Hematopoietic multipotent progenitor cell (in vitro differentiated cells): Measurements from ENCODE around the gene SRSF12. TPM values are rescaled to one million over a fixed set of nuclear protein-coding genes. Genes with fewer than 3 reads are reported as not detected.
A peak's percentile ranks its signal among the peaks of the same experiment; 100 is the strongest.

ENCODE experiments used
- DNase-seq, 3 donors: peaks; one replicate each; pipeline ENCODE4 v3.0.0-alpha.2; 2011 to 2015; ENCODE audit warnings: low read depth in 2 of 3, low spot score in 2 of 3
- total RNA-seq: library from RNA; depleted of rRNA; stranded (reverse); fragments of >200 nt; gene quantifications from one replicate; pipeline ENCODE4 v1.2.3, GENCODE V29; 2012

SRSF12 gene
- total RNA-seq, 1 donor, result 0.81 TPM

DNA sequence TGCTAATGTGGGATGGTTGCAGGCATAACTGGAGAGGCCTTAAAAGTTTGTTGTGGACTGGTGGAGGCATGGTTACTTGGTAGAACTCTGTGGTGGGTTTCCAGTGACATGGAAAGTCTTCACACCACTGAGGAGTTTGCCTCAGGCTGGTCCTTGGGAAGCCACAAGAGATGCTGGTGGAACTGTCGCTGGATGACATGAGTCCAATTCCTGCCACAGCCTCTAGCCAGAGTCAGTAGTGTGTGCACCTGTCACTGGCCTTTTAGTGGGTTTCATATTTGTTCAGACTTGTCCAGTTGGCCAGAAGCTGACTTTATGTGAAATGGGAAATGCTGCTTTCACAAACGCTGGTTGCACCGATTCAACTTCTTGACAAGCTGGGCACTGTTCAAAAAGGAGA lies 13.7 kb upstream of the SRSF12 start:
- no peak for DNase-seq

DNA sequence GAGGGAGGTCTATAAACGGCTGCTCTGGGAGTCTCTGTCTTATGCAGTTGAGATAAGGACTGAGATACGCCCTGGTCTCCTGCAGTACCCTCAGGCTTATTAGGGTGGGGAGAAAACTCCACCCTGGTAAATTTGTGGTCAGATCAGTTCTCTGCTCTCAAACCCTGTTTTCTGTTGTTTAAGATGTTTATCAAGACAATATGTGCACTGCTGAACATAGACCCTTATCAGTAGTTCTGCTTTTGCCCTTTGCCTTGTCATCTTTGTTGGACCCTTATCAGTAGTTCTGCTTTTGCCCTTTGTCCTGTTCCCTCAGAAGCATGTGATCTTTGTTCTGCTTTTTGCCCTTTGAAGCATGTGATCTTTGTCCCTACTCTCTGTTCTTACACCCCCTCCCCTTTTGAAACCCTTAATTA lies 10.4 kb upstream of the SRSF12 start:
- DNase-seq, result peak in 1 of 3 donors; percentile 31

DNA sequence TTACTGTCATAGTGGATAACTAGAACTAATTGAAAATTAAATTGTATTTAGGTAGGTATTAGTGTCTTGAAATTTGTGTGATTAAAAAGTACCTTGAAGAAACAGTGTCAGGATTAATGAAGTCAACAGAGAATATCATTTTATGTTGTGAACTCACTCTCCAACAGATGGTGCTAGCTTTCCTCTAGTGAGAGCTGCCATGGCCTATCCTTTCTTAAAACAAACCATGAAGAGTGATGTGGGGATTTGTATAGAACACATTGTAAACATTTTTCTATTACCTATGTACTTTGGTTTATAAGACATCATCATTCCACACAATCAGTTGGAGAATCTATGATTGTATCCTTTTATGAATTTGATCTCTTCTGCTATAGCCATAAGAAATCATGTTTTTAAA lies 4.8 kb upstream of the SRSF12 start:
- peak in 2 of 3 donors; percentile 43 to 71 for DNase-seq

DNA sequence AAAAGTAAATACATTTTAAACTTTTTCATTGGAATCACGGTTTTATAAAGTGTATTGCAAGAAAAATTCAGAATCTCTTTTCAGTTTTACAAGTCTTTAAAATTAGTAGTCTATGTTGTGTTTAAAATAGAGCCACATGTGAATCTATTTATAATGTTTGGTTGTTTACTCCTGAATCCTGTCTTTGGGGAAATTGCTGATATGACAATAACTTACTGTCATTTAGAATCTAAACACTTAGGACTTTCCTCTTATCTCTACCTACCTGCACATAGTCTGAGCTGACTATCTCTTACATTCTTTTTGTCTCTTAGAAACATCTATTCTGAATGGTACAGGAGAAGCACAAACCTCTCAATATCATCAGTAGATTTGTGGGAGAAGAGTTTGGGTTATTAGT lies 4.1 kb upstream of the SRSF12 start:
- DNase-seq, result no peak

DNA sequence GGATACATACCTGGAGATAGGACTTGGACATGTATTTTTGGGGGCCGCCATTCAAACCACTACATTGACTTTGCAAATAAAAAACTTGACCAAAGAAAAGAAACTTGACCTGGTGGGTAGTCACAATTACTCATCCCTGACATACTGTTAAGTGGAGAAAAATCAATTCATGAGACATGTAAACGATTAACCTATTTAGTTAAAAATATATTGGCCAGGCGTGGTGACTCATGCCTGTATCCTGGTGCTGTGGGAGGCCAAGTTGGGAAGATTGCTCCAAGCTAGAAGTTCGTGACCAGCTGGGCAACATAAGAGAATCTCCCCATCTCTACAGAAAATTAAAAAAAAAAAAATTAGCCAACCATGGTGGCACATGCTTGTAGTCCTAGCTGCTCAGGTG lies 2.5 kb upstream of the SRSF12 start:
- no peak for DNase-seq

DNA sequence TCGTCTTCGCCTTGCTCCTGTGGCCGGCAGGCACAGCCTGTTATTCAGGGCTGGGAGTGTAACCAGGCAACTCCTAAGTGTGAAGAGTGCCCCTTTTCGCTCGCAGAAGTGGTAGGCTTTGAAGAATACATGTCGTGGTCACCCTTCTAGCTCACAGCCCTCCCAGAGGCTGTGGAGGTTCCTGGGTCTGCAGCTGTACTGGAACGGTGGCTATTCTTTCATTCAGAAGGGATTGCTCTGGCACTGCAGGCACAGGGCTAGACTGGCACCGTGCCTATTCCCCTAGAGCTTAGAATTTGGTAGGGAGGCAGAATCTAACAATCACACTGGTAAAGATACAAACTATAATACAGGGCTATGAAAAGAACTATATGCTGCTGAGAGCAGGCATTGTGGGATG lies 1.1 kb upstream of the SRSF12 start:
- DNase-seq, result peak in 1 of 3 donors; percentile 5

DNA sequence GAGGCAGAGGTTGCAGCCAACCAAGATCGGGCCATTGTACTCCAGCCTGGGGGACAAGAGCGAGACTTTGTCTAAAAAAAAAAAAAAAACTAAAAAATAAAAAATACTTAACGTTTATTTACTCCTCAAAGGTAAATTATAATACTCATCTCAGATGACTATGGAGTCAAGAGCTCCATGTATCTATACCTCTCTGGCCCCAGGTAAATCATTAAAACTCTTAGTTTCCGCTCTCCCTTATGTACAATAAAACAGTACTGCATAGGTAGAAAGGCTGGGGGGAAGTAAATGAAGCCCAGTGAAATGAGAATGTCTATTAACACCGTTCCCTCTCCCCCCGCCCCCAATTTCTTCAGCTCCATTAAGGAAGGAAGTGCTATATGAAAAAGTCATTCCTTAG lies 1.2 kb downstream of the SRSF12 start:
- no peak for DNase-seq

DNA sequence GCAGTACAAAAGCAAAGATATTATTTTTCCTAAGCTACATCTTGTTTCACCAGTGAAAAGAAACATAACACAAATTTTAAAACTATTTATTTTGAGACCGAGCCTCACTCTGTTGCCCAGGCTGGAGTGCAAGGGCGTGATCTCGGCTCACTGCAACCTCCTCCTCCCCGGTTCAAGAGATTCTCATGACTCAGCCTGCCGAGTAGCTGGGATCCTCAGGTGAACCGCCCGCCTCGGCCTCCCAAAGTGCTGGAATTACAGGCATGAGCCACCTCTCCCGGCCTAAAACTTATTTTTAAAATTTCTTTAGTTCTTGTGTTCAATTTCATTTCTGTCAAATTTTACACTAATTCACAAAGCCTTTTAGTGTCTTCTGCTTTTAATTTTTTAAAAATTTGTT lies 5.9 kb downstream of the SRSF12 start:
- DNase-seq, result no peak

DNA sequence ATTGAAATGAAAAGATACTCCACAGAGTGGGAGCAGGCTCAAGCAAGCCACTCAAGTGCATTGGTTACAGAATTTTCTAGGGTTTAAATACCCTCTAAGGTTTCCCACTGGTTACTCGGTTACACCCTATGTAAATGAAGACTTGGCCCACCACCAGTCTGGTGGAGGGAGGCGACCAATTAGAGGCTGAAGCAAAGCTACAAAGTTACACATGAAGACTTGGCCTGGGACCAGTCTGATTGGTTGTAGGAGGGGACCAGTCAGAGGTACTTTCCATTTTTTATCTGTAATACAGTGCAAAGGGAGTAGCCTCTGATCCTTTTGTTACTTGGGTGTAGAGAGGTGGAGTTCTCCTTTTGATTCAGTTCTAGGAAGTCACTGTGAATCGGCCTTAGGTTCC lies 7.6 kb downstream of the SRSF12 start:
- no peak for DNase-seq

DNA sequence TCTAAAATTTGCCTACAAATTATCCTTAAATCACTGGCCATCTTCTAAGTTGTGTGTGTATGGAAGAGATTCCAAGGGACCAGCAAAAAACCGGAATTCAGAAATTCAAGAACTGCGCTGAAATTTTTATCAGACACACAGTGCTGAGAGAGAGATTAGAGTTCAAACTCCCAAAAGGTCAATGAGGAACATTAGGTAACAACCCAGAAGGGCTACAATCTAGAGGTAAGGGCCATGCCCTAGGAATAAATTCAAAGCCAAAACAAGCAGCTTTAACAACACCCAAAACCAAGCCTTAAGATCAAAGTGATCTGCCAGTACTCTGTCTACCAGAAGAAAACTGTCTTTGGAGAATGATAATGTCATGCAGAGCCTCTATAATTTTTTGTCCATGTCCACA lies 17.8 kb downstream of the SRSF12 start:
- no peak for DNase-seq

DNA sequence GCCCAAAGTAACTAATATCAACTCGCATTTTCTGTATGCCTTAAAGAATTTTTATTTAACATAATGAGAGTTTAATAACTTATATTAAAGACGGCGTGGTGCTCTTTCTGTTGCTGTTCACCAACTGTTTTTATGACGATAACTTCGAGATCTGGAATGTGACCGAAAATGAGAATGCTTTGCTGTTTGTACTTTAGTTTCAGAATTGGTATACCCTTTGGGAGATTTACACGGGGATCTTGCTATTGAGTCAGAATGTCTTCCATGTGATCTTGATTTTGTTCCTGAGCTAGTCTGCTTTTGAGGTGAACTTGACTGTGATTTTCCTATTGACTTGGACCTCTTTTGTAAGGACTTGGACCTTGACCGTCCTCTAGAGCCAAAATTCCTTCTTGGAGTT lies 19.4 kb downstream of the SRSF12 start:
- DNase-seq, result no peak

DNA sequence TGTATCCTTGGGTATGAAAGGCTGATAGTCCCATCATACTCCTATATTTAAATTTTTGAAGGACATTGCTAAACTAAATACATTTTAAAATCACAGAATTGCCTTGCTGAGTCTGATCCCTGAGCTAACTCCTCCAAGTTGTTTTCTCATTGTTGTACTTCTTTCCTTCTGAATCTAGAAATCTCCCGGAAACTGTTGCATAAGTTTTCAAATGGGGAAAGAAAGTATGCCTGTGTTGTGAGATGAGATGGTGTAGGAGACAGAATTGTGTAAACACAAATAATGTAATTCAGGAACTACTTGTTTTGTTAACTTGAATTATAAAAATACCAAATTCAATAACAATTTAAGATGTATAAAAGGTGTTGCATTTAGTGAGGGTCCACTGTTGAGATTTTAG lies 30.0 kb downstream of the SRSF12 start:
- no peak for DNase-seq

DNA sequence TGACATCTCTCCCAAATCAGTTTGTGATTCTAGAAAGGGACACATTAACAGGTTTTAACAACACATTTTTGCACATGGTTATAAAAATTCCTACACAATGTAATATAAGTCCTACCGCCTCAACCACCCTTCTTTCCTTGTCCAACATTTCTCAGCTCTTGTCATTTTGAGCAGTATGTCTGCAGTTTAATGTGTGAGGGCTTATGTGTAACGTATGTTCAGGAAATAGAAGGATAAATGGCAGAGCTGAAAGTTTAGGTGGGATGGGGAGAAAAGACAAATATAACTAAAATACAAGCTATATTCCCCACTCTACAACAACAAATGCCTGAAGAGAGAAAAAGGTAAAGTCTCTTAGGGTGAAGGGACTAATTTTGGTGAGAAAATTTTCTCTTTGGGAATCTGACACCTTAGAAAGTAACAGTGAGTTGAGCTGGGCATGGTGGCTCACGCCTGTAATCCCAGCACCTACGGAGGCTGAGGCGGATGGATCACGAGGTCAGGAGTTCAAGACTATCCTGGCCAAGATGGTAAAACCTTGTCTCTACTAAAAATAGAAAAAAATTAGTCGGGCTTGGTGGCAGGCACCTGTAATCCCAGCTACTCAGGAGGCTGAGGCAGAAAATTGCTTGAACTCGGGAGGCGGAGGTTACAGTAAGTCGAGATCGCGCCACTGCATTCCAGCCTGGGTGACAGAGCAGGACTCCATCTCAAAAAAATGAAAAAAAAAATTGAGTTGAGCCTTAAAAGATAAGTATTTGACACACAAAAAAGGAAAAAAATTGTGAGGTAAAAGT lies 32.3 kb downstream of the SRSF12 start:
- DNase-seq, result peak in 1 of 3 donors; percentile 22

DNA sequence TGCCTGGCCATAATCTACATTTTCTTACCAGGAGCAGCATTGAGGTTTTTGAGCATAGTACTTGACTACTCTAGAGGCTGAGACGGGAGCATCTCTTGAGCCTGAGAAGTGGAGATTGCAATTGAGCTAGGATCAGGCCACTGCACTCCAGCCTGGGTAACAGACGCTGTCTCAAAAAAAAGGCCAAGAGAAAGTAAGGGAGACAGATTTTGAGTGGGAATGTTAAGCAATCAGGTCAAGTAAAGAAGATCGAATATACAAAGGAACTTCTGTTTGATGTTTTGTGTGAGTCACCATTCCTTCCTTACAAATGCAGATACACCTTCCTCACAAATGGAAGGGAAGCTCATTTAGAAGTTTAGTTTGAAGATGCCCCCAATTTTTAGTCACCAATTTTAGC lies 32.9 kb downstream of the SRSF12 start:
- peak in 1 of 3 donors; percentile 26 for DNase-seq

DNA sequence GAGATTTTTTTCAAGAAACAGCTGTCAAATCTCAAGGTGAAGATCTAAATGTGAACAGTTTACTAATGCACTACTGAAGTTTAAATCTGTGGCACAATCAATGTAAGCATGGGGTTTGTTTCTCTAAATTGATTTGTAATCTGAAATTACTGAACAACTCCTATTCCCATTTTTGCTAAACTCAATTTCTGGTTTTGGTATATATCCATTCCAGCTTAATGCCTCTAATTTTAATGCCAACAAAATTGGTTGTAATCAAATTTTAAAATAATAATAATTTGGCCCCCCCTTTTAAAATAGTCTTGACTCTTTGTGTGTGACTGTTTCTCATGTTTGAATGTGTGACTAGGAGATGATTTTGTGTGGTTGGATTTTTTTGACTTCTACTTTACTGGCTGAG lies 33.3 kb downstream of the SRSF12 start:
- no peak for DNase-seq

DNA sequence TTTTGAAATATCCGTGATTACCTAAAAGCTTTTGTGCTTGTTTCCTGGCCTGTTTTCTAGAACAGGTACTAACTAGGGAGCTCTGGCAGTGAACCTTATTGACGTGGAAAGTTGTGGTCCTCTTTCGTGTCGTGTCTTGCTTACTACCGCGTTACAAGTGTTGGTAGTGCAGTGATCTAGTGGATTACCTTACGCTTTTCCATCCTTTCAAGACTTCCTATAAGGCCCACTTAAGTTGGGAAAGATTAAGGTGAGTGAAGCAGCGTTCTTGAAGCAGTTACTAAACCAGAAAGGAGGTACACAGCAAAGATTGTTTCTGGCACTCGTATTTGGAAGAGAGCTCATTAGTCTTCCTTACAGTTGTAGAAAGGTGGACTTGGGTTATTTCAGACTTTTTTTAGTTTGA lies 35.4 kb downstream of the SRSF12 start:
- DNase-seq, result peak in 1 of 3 donors; percentile 22

DNA sequence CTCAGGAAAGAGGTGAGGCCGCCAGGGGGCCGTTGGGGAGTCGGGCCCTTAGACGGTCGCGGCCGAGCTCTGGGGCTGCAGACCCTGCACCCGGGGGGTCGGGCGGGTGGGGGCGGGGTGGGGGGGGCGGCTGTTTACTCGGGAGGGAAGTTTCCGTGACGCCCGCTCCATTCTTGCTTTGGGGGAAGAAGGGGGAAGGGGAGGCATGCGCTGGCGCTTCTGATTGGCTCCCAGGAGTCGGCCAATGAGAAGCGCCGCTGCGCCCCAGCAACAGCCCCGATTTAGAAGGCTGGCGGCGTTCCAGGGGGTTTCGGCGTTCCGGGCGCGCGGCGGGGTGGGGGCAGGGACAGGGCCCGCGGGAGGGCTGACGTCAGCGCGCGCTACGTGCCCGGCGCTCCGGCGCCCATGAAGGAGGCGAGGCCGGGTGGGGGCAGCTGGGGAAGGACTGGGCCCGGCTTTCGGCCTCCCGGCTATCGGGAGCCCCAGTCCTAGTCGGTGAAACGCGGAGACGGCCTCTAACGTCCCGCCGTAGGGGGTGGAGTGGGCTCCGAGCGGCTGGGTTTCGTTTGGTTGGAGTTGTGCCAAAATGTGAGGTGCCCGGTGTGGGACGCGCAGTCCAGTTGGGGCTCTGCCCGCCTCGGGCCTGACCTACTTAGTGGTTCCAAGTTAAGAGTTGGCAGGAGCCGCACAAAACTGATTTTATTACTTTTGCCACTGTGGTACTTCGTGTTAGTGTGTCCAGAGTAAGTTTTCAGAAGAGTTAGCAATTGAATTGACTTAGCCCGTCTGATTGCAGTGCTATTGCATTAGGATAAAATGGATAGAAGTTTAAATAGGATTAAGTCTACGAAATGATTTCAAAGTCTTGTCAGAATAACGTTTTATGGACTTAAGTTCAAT lies 36.2 kb downstream of the SRSF12 start:
- DNase-seq, result peak; percentile 98

DNA sequence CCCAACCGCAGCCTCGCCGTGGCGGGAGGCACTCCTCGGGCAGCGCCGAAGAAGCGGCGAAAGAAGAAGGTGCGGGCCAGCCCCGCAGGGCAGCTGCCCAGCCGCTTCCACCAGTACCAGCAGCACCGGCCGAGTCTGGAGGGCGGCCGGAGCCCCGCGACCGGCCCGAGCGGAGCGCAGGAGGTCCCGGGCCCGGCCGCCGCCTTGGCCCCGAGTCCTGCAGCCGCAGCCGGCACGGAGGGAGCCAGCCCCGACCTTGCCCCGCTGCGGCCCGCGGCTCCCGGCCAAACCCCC lies 36.8 kb downstream of the SRSF12 start:
- DNase-seq, result peak in 1 of 3 donors; percentile 38

DNA sequence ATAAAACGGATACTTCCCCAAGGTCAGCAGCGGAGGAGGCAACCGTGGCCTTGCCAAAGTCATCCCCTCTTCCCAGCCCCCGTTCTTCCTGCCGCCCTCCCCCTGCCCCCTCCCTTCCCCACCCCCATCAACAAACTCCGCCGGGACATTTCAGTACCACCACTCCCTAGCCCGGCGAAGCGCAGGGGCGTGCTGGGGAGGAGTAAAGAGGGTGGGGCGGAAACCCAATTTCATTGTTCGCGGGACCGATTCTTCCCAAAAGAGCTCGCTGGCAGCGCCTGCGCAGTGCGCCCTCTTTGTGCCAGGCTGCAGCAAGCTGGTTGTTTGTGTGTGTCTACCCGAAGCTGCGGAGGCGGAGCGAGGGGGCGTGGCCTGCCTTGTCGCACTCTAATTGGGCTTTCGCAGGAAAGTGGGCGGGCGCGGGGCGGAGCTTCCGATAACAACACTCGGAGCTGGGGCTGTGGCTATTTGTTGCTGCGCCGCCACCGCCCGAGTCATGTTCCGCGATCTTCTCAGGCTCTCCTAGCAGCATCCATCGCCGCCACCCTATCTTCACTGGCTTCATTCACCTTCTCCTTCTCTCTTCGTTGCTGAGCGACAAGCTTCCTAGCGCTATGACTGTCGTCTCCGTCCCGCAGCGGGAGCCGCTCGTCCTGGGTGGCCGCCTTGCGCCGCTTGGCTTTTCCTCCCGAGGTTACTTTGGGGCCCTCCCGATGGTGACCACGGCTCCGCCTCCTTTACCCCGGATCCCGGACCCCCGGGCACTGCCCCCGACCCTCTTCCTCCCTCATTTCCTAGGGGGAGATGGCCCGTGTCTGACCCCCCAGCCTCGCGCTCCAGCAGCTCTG lies 37.4 kb downstream of the SRSF12 start, which contains the start of gene PNRC1:
Gene PNRC1, plus strand, starts transcription at position 471 of the 848 bp plus-strand sequence. Its CDS starts 144 bp downstream, at position 615.
- peak; percentile 99 to 100 (median 100) for DNase-seq

DNA sequence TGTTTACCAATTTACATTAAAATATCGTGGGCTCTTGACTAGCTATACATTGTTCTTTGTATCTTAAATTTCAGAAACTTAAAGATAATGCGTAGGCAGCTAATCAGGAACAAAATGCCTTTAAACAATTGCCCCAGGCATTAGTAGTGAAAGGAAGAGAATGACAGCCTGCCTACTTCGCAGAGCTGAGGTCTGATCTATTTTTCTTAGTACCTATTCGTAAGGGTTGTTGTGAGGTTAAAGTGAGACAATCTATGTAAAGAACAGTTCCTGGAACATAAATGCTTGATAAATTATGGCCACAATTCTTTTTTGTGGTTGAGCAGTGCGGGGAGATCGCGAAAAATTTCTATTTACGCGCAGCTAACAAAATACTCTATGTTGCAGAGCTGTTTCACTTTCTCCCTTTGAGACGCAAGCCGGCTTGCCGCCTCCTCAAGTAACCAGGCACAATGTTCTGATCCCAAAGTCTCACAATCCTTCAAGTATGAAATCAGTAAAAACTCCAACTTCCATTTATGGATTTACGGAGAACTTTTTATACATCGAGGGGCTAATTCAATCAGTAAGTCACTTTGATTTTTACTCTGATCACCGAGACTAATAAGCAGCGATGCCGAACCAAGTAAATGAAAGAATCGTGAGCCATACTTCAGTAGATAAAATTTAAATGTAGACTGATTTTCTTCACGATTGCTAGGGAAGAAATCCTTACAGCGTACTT lies 38.2 kb downstream of the SRSF12 start:
- peak; percentile 51 to 68 (median 56) for DNase-seq
